Coronary artery (tissue), 2 donors: Measurements from ENCODE around the gene CREBBP.
A peak's percentile ranks its signal among the peaks of the same experiment; 100 is the strongest.

Experiments used
- DNase-seq: peaks from one replicate; pipeline ENCODE4 v3.0.0-alpha.2; 2017; ENCODE audit warnings: low spot score
- H3K27ac ChIP-seq, 2 donors: fragments of 200-600 bp; sonication (generic); one replicate each; pipeline ENCODE4 v1.5.1; 2016 to 2019
- H3K4me3 ChIP-seq: fragments of 200-600 bp; sonication (generic); 2 replicates; pipeline ENCODE4 v1.5.1; 2016; ENCODE audit warnings: mild to moderate bottlenecking, moderate library complexity
- TF ChIP-seq, protein P1 (sequence below): fragments of 200-600 bp; sonication (generic); IDR thresholded peaks from one replicate; pipeline ENCODE4 v1.5.1; 2019; ENCODE audit warnings: antibody characterized with exemption

The CREBBP gene

DNA sequence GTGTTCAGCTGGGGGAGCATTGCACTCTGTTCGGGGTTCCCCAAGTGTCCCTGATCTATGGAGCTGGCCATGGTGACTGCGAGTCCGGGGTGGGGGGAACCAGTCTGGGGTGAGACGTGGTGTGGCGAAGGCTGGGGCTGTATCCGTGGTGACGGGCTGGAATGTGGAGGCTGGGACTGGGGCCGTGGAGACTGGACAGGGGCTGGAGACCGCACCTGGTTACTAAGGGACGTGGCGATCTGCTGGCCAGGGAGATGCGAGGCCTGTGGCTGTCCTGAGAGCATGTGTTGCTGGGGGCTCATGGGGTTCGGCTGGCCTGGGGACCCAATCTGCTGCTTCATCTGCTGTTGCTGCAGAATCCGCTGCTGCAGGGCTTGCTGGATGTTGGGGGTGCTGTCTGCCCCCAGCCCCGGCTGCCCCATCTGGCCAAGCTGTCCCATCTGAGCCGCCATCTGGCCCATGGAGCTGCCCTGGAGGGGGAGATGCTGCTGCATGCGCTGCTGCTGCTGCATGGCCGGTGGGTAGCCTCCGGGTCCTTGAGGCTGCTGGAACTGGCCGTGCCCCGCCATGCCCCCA, 152.6 kb downstream of the CREBBP start:
- Histone ChIP-seq H3K27ac (no peak overlapping the region), H3K4me3 (no peak overlapping the region)
- DNase-seq: no peak
- TF ChIP-seq, protein P1, sequence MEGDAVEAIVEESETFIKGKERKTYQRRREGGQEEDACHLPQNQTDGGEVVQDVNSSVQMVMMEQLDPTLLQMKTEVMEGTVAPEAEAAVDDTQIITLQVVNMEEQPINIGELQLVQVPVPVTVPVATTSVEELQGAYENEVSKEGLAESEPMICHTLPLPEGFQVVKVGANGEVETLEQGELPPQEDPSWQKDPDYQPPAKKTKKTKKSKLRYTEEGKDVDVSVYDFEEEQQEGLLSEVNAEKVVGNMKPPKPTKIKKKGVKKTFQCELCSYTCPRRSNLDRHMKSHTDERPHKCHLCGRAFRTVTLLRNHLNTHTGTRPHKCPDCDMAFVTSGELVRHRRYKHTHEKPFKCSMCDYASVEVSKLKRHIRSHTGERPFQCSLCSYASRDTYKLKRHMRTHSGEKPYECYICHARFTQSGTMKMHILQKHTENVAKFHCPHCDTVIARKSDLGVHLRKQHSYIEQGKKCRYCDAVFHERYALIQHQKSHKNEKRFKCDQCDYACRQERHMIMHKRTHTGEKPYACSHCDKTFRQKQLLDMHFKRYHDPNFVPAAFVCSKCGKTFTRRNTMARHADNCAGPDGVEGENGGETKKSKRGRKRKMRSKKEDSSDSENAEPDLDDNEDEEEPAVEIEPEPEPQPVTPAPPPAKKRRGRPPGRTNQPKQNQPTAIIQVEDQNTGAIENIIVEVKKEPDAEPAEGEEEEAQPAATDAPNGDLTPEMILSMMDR: no peak

DNA sequence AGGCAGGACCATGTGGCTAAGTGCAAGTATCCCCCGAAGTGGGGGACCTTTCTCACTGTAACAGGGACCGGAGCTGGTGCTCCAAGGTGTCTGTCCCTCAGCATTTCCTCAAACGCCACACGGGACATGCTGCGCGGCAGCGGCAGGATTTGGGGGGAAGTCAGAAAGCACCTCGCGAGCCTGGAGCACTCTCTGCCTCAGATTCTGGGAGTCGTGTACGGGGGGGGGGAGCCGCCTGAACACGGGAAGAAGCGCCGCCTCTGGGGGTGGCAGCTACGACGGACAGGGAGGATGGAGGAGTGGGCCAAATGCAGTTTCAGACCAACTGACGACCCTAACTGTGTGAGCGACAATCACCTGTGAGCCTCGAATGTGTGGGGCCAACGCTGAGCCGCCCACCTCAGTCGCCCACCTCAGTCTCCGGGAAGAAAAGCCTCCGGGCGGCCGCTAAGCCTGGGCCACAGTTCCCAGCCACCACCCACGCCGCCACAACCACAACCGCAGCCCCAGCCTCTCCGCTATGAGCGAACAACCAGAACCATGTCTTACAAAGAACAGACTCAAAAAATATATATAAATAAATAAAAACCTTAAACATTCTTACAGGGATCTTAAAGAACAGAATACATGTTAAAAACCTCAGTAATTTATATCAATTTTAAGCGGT, 154.4 kb downstream of the CREBBP start:
- no peak overlapping the region for H3K4me3 ChIP-seq
- DNase-seq: no peak
- TF ChIP-seq, protein P1: no peak
- no peak overlapping the region for H3K27ac ChIP-seq

DNA sequence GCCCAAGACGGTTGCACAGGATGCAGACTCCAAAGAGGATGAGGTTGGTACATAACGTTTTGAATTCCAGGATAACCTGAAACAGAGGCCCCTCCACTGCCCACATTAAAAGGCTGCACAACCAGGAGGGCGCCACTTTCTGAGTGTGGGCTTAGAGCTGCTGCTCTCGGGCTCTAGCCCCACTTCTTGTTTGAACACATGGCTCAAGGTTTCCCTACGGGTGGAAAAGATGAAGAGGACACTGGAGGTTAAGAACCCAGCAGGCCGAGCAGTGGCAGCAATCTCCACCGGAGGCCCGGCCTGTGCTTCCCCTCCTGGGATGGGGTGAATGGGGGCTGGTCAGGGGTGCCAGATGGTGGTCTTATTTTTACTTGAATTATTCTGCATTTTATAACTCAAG, 155.2 kb downstream of the CREBBP start:
- Histone ChIP-seq H3K27ac (no peak overlapping the region), H3K4me3 (no peak overlapping the region)
- TF ChIP-seq, protein P1: no peak
- DNase-seq: no peak

DNA sequence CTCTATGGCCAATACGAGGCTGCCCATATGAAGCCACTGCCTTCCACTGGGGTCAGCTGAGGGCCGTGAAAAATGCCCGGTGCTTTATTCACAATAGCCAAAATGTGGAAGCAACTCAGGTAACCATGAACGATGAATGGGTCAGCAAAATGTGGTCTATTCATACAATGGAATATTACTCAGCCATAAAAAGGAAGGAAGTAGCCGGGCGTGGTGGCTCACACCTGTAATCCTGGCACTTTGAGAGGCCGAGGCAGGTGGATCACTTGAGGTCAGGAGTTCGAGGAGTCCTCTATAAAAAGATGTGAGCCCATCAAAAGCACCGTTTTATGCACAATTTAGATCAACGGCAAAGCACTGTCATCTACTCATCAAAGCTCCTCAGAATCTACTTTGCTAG, 158.0 kb downstream of the CREBBP start:
- no peak for DNase-seq
- TF ChIP-seq, protein P1: no peak

DNA sequence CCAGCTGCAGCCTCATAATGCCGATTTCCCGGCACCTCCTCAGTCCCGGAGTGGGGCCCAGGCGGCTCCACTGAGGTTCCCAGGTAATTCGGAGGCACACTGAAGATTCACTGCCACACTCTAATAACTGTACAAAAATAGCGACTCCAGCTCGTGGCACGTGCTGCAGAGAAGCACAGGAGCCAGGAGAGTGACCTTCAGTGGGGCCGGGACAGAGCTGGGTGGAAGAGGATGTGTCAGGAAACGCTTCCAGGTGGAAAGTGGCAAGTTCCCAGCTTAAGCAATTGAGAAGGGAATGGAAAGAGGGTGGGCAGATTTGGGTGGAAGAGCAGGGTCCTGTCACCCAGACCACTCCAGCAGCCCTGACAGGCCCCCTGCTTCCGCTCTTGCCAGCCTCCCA, 160.1 kb downstream of the CREBBP start:
- Histone ChIP-seq H3K4me3 (no peak overlapping the region), H3K27ac (no peak overlapping the region)
- DNase-seq: no peak
- TF ChIP-seq, protein P1: no peak

More for the DNA sequence above, 158.0 kb downstream of the CREBBP start:
- no peak overlapping the region for H3K4me3 ChIP-seq
- no peak overlapping the region for H3K27ac ChIP-seq

DNA sequence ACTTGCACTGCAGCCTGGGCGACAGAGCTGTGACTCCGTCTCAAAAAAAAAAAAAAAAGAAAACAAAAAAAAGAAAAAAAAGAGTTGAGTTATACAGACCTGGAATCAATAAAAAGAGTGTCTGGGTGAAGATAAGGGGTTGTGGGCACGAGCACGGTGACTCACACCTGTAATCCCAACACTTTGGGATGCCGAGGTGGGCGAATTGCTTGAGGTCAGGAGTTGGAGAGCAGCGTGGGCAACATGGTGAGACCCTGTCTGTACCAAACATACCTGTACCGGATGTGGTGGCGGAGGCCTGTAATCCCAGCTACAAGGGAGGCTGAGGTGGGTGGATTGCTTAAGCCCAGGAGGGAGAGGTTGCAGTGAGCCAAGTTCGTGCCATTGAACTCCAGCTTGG, 161.9 kb downstream of the CREBBP start:
- TF ChIP-seq, protein P1: no peak
- no peak overlapping the region for H3K27ac ChIP-seq
- H3K4me3 ChIP-seq: no peak overlapping the region
- no peak for DNase-seq

DNA sequence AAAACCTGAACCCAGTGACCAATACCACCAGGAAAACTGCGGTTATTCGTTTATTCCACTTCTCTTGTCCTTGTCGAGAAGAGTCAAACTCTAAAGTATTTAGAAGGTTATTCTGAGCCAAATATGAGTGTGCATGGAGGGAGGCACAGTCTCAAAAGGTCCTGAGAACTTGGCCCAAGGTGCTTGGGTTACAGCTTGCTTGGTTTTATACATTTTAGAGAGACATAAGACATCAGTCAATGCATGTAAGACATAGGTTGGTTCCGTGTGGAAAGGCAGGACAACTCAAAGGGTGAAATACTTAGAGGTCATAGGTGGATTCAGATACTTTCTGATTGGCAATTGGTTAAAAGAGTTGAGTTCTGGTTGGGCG, 162.5 kb downstream of the CREBBP start:
- DNase-seq: no peak
- Histone ChIP-seq H3K27ac (peak overlapping the region; percentile 74 to 92), H3K4me3 (peak overlapping the region; percentile 100)
- TF ChIP-seq, protein P1: no peak
